A204.1 (cell line): ENCODE data around the gene ARID4B.
"Not testable (repeated sequence)": the region's sequence is repeated elsewhere in the genome, so short reads cannot be mapped to it uniquely, and the experiment has no call there.

Experiments used
- FAIRE-seq: peaks from 2 replicates; lab custom pipeline; 2012; peaks lifted over from hg19 to GRCh38; lab: Jason Lieb, UNC

ARID4B gene

DNA sequence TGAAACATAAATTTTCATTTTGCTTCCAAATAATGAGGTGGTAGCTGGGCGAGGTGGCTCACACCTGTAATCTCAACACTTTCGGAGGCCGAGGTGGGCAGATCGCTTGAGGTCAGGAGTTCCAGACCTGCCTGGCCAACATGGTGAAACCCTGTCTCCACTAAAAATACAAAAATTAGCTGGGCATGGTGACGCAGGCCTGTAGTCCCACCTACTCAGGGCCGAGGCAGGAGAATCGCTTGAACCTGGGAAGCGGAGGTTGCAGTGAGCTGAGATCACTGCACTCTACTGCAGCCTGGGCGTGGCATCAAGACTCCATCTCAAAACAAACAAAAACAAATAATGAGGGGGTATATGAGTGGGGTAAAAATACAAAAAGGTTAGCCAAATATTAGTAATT is 168.0 kb downstream of the ARID4B start:
- not testable (repeated sequence) for FAIRE-seq

DNA sequence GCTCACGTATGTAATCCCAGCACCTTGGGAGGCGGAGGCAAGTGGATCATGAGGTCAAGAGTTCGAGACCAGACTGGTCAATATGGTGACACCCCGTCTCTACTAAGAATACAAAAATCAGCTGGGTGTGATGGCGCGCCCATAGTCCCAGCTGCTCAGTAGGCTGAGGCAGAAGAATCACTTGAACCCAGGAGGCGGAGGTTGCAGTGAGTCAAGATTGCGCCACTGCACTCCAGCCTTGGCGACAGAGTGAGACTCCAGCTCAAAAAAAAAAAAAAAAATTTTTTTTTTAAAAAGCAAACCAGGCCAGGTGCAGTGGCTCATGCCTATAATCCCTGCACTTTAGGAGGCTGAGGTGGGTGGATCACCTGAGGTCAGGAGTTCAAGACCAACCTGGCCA is 168.7 kb downstream of the ARID4B start:
- FAIRE-seq, result not testable (repeated sequence)

DNA sequence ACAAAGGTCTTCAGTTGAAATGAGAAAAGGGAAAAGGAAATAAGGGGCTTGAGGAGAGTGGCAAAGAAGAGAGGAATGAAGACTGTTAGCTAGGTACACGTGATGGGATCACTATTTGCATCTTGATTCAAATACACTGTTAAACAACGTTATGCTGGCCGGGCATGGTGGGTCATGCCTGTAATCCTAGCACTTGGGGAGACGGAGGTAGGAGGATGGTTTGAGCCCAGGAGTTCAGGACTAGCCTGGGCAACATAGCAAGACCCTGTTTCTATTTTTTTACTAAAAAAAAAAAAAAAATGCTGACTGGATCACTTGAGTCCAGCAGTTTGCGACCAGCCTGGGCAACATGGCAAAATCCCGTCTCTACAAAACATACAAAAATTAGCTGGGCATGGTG is 169.3 kb downstream of the ARID4B start:
- FAIRE-seq, result no peak

DNA sequence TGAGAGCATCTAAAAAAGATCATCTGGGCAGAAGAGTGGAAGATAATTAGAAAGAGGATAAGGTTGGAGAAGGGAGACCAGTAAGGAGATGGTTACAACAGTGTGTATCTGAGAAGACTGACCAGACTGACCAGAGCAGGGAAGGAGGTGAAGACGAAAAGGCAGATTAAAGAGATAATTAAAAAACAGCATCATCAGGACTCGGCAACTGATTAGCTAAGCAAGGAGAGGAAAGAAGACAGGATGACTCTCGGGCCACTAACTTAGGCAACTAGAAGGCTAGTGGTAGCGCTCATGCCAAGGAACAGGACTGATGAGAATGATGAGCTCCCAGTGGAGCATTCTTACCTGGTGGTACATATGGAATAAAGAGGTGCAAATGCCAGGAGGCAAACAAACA is 170.8 kb downstream of the ARID4B start:
- no peak for FAIRE-seq

DNA sequence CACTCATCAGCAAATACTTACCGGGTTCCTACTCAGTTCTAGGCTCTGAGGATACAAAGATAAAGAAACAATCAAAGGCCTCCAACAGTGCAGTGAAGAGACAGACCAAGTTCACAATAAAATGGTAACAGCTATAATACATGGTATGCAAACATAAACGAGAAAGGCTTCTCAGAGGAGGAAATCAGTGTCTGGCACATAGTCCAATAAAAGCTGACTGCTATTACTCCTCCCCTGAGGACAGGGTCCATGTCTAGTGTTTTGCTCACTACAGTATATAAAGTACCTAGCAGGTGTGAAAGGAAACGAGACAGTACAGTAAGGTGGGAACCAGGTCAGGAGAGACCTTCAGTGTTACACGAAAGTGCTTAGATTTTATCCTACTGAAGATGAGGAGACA is 171.2 kb downstream of the ARID4B start:
- no peak for FAIRE-seq

DNA sequence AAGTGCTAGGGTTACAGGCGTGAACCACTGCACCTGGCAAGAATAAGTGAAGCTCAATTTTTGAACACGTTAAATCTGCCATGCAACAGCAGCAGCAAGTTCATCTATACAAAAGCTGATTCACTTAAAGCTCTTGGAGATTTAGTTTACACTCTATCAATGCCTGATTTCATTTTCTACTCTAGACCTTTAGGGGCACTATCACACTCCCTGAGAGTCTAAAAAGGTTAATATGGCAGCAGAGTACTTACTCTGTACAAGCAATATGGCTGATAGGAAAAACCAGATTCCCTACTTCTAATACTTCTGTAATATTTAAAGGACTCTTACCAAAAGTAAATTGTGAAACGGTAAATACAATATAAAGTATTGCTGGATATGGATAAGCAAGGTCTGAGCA is 171.7 kb downstream of the ARID4B start:
- FAIRE-seq, result no peak

DNA sequence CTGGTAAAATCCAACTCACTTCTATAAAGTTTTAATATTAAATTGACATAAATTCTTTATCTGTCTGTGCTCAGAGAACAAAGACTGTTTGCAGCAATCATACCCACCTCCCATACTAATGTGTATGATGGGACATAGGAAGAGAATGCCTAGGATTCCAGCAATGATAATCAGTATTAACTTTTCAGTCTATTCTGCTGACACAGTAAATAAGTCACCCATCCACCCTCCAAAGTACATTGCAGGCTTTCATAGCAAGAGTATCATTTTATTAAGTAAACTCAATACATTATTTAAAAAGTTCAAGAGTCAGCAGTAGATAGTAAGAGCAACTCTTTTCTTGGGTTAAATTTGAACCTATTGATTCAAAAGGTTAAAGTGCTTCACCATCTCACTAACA is 175.7 kb downstream of the ARID4B start:
- no peak for FAIRE-seq

DNA sequence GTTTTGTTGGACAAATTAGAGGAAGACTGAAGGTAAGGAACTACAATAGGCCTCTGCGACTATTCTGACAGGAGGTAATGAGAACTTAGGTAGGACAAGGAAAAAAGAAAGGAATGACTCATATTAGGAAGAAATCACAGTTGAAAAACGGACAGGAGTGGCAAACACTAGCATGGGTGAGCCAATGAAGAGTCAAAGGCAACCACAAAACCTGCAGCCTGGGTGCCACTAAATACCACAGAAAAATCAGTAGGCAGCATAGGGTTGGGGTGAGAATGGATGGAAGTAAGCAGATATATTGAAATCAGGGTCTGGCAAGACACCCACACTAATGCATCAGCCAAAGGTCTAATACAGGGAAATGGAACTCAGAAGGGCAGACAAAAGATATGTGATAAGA is 176.9 kb downstream of the ARID4B start:
- FAIRE-seq, result no peak

DNA sequence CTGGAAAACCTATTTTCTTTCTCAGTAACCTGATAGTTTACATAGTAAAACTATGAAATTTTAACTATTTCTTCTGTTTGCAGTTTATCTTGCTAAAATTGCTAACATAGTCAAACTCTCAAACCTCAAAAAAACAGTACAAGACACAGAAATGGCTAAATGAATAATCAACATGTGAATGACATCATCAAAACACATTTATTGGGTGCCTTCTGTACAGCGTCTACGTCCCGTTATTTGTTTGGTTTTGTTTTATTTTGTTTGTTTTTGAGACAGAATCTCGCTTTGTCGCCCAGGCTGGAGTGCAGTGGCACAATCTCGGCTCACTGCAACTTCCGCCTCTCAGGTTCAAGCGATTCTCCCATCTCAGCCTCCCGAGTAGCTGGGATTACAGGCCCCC is 178.2 kb downstream of the ARID4B start:
- FAIRE-seq, result no peak

DNA sequence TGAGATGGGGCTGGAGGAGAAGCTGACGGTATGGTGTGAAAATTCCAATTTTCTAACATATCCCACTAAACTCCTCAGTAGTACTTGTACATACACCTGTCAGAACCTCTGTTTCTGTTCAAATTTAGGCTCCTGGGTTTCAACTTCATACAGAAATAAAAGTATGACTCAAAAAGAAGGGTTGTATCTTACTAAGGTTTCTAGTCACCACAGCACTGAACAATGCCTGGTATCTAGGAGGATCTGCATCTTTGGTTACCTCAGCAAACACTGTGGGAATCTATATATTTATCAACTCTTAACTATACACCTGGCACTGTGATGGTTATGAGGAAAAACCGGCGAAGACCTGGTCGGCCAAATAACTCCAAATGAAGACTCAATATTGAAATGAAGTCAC is 180.7 kb downstream of the ARID4B start:
- FAIRE-seq, result no peak

DNA sequence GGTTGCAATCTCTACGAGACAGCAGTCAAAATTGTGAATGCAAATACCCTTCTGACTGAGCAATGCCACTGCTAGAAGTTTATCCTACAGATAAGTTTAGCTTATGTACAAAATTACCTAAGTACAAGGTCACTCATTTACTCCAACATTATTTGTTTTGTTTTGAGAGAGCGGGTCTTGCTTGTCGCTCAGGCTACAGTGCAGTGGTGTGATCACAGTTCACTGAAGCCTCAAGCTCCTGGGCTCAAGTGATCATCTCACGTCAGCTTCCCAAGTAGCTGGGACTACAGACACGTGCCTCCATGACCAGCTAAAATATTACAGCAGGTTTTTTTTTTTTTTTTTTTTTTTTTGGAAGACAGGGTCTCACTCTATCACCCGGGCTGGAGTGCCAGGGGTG is 182.3 kb downstream of the ARID4B start:
- FAIRE-seq, result no peak

DNA sequence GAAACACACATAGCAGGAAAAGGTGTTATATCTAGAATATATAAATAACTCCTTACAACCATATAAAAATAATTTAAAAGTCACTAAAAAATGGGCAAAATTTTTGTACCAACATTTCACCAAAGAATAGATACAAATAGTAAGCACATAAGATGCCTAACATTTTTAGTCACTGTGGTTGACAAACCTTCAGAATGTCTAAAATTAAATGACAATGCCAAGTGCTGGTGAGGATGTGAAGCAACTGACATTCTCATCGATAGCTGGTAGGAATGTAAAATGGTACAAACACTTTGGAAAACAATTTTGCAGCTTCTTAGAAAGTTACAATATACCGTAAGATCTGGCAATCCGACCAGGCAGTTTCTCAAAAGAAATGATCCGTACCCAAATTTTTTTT is 185.0 kb downstream of the ARID4B start:
- no peak for FAIRE-seq

DNA sequence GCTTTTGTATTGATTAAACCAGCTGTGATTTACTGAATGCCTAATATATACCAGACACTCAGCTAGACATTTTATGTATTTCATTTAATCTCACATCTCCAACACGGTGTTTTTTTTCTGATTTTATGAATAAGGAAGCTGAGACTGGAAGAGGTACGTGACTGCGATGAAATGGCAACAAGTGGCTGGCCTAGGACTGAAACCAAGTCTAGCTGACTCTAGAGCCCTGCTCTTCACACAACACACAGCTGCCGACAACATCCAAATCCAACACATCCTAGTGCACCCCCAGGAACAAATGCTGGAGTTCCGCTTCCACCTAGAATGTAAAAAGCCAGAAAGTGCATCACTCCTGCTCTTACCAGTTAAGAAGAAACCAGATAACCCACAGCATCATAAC is 188.7 kb downstream of the ARID4B start:
- no peak for FAIRE-seq

DNA sequence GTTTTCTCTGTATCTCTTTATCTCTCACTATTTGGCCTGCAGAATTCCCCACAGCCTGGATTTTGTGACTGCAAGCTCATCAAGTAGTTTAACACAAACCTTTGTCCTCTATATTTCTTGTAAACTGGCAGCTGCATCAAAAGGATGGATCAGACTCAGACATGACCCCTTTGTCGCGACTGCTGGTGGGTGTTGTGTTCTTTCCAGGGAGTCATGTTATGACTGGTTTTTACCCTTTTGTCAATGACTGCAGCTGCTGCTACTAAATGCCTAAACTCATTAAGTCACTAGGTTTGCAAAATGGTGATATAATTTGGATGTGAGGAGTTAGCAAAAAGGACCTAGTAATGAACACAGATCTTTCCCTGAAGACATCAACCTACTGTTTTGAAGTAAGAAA is 189.2 kb downstream of the ARID4B start:
- no peak for FAIRE-seq

DNA sequence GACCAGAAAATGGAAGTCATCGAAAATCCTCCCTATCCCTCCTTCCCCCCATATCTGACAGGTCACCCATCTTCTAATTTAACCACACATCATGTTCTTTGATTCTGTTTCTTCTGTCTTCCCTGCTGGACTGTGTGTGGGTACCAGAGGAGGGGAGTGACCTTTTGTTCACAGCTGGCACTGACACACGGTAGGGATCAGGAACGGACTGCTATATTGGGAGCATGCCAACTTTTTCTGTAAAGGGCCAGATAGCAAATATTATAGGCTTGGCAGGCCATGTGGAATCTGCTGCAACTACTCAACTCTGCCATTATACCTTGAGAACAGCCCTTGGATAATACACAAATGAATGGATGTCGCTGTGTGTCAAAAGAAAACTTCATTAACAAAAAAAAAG is 191.9 kb downstream of the ARID4B start:
- no peak for FAIRE-seq

DNA sequence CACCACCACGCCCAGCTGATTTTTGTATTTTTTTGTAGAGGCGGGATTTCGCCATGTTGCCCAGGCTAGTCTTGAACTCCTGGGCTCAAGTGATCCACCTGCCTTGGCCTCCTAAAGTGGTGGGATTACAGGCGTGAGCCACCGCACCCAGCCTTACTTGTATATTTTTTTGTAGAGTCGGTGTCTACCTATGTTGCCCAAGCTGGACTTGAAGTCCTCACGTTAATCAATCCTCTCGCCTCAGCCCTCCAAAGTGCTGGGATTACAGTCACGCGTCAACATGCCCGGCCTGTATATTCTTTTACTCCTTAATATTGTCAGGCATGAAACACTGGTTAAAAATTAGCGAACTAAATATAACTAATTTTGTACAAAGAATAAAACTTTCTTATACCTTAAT is 193.8 kb downstream of the ARID4B start:
- FAIRE-seq, result no peak

DNA sequence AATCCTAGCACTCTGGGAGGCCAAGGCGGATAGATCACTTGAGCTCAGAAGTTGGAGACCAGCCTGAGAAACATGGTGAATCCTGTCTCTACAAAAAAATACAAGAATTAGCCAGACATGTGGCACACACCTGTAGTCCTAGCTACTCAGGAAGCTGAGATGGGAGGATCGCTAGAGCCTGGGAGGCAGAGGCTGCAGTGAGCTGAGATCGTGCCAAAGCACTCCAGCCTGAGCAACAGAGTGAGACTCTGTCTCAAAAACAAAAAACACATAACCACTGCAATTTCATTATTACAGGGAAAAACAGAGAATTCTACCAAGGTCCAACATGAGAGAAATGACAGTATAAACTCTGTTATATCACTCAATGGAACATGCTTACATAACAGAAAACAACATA is 194.9 kb downstream of the ARID4B start:
- no peak for FAIRE-seq

DNA sequence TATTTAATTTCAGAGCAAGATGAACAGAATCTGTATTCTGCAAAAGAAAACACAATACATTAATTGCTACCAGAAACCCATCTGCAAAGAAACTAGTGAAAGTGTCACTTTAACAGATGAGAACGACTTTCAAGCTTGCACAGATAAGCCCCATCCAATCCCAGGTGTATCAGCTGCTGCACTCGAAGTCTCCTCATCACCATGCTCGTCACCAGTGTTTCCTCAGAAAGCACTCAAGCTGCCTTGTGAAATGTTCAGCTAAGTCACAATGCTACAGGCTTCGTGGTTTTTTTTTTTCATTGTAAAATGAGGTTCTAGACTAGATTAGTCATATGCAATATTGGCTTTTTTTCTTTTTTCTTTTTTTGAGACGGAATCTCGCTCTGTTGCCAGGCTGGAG is 196.0 kb downstream of the ARID4B start:
- no peak for FAIRE-seq

DNA sequence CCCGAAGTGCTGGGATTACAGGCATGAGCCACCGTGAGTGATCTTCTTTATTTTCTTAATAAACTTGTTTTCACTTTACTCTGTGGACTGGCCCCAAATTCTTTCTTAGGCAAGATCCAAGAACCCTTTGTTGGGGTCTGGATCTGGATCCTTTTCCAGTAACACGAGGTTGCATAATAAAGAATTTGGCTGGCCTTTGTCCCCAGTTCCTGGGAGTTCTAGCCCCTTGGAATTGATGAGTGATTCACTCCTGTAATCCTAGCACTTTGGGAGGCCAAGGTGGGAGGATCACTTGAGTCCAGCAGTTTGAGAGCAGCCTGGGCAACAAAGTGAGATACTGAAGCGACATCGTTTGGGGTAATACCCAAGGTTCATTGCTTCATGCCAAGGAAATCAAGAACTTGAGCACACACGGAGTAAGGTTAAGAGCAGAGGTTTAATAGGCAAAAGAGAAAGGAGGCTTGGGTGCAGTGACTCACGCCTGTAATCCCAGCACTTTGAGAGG is 197.2 kb downstream of the ARID4B start:
- FAIRE-seq, result no peak

DNA sequence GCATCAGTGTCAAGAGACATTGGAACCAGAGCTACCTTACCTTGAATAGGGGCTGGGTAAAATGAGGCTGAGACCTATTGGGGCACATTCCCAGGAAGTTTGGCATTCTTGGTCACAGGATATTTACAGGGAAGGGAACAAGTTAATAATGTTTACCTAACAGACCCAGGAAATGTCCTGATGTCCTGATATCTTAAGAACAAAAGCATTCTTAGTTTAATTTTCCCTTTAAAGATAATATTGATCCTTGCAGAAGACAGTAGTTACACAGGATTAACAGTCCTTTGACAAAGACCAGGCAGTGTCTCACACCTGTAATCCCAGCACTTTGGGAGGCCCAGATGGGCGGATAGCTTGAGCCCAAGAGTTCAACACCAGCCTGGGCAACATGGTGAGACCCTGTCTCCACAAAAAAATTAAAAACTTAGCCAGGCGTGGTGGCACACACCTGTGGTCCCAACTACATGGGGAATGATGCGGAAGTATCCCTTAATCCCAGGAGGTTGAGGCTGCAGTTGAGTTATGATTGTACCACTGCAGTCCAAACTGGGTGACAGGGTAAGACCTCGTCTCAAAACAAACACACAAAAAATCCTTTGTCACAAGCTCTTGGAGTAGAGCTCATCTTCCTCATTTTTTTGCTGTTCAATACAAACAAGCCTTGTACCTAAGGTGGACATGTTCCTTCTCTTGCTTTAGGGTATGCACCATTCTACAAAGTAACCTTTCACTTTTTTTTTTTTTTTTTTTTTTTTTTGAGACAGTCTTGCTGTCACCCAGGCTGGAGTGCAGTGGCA is 198.0 kb downstream of the ARID4B start:
- no peak for FAIRE-seq

DNA sequence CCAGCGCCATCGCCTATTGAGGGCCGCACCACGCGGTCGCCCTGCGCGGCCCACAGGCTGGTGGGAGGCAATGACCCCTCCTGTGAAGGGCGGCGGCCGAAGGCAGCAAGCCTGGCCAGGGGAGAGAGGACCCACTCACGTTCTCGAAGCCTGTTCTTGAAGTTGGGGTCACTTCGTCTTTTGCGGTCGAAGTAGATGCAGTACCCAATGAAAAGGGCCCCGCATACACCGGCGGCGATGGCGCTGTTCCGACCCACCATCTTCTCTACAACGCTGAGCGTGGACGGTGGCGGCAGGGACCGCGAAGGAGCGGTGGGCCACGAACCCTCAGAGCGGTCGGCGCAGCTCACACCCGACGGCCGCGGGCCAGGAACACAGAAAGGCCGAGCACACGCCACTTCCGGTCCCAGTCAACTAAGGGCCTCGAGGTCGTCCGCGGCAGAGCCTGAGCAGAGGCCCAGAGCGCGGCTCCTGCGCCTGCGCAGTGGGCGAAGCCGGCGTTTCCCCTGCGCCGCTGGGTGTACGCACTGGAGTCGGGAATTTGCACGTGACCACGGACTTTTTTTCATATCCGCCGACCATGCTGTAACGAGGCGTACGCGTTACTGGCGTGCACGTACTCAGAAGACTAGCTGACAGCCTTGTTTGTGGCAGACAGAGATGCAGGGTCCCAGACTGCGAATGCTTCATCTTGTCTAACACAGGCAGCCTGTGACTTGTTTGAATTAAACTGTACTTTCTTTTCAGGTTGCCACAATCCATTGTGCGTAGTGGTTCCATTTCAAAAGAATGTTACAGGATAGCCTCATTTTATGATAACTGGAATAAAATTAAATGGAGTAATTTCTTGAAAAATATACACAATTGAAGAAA is 199.3 kb downstream of the ARID4B start, which contains the start of gene TOMM20:
TSS of gene TOMM20 (minus strand) at position 382 of the 873 bp plus-strand sequence. CDS start at position 260, 122 bp downstream.
- no peak for FAIRE-seq

DNA sequence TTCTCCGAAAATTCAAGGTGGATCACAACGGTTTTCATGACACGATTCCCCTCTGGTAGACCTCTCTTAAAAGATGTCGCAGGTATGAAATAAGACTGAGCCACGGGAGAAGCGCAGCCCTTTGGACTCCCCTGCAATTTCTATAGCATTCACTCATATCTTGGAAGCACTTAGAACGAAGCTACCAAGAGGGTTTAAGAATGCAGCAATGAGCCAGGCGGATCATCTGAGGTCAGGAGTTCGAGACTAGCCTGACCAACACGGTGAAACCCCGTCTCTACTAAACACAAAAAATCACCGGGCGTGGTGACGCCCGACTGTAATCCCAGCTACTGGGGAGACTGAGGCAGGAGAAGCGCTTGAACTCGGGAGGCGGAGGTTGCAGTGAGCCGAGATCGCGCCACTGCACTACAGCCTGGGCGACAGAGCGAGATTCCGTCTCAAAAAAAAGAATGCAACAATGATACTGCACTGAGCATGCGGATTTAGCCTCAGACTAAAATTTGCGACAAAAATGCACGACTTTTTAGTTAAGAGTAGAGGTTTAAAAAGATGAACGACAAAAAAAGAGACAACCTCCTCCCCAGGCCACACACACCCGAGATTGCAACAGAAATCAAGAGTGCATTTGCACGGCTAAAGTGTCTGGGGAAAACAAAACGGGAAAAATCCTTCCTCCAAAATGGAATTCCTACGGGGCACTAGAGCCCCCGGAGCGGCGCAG is 200.1 kb downstream of the ARID4B start:
- FAIRE-seq, result no peak

DNA sequence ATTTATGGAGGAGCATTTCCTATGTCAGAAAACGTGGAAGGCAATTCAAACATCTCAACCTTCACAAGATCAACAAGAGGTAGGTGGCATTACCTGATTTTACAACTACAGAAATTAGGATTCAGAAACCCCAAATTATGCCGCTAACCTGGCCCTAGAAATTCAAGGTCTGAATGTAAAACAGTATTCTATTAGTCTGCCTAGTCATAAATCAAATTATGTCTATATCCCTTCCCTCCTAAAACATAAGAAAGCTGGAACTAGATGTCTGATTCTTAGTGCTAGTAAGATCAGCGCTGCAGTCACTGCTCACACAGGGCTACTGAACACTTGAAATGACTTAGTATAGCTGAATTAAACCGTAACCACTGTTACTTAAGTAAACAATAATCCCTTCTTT is 200.8 kb downstream of the ARID4B start:
- no peak for FAIRE-seq
